Measurements from ENCODE around the gene PRDX3. TPM values are rescaled to one million over a fixed set of nuclear protein-coding genes. Genes with fewer than 3 reads are reported as not detected.
"Not testable (repeated sequence)": the region's sequence is repeated elsewhere in the genome, so short reads cannot be mapped to it uniquely, and the experiment has no call there.

The PRDX3 gene
- total RNA-seq, 1 donor from 2014 or later: 63.7 TPM

GRCh38 chr10:119183664-119184412 is 5.2 kb upstream of the PRDX3 start:
- ATAC-seq (ENCODE audit: low read depth): no peak
- intact Hi-C loops (cut with micrococcal nuclease): no loop called here
- no peak for DNase-seq
- no peak overlapping the region for H3K27ac Mint-ChIP-seq
- ChIA-PET CTCF (no interaction called here), POLR2A (interaction anchor here (0.6 to 0.7 kb wide), 2 partner anchors 28 to 255 kb away, joined by 3 to 4 read pairs; no protein-coding TSS in a partner anchor)
- no peaks in the 10 kb centered on the region for H3K9me3 Mint-ChIP-seq
- no peaks in the 10 kb centered on the region for H3K27me3 Mint-ChIP-seq
- TF ChIP-seq CTCF (IDR thresholded peaks at IDR 0.05): no peak
- H3K4me1 Mint-ChIP-seq: peaks cover 5% of the 10 kb centered on the region
- H3K36me3 Mint-ChIP-seq (ENCODE audit: low read depth): no peaks in the 10 kb centered on the region
- H3K4me3 Mint-ChIP-seq: no peak overlapping the region

GRCh38 chr10:119180850-119181400 is 2.3 kb upstream of the PRDX3 start:
- ATAC-seq (ENCODE audit: low read depth); intact Hi-C loops (cut with micrococcal nuclease); H3K27ac Mint-ChIP-seq; H3K27me3 Mint-ChIP-seq; DNase-seq; H3K4me3 Mint-ChIP-seq; H3K9me3 Mint-ChIP-seq: not testable (repeated sequence)
- ChIA-PET POLR2A (interaction anchor here (0.6 to 0.7 kb wide), 5 partner anchors 16 to 337 kb away, joined by 3 to 5 read pairs (median 4); partner anchors contain the start of gene SFXN4), CTCF (interaction anchor here (0.7 to 2.3 kb wide), 2 partner anchors 18 to 237 kb away, joined by 4 to 7 read pairs; no protein-coding TSS in a partner anchor)
- peaks cover 22% of the 10 kb centered on the region for H3K4me1 Mint-ChIP-seq
- peaks cover 17% of the 10 kb centered on the region for H3K36me3 Mint-ChIP-seq (ENCODE audit: low read depth)

GRCh38 chr10:119177708-119178371 is 772 bp downstream of the PRDX3 start:
- no peaks in the 10 kb centered on the region for H3K27me3 Mint-ChIP-seq
- DNase-seq (no peak), ATAC-seq (ENCODE audit: low read depth) (peak; percentile 7)
- no peak for TF ChIP-seq CTCF (IDR thresholded peaks at IDR 0.05)
- peak overlapping the region; percentile 98 for H3K4me3 Mint-ChIP-seq
- H3K27ac Mint-ChIP-seq: peak overlapping the region; percentile 93
- CTCF ChIA-PET: no interaction called here
- H3K36me3 Mint-ChIP-seq (ENCODE audit: low read depth): peaks cover 36% of the 10 kb centered on the region
- peaks cover 26% of the 10 kb centered on the region for H3K4me1 Mint-ChIP-seq
- H3K9me3 Mint-ChIP-seq: no peaks in the 10 kb centered on the region
- POLR2A ChIA-PET: interaction anchor here (1.2 kb wide), 1 partner anchor 11 kb away, joined by 3 read pairs; no protein-coding TSS in a partner anchor
- intact Hi-C loops (cut with micrococcal nuclease): loop anchor here (1.0 to 5.0 kb wide), 8 partner anchors 13 to 419 kb away; partner anchors contain the start of genes DENND10, EIF3A, GRK5 and RGS10

- intact Hi-C loops (cut with micrococcal nuclease): loop anchor here (5.0 kb wide), 1 partner anchor 366 kb away; the partner anchor contains the start of gene RGS10
- TF ChIP-seq CTCF (IDR thresholded peaks at IDR 0.05): no peak
- CTCF ChIA-PET: no interaction called here
- Mint-ChIP-seq H3K27me3 (no peaks in the 10 kb centered on the region), H3K4me3 (peak overlapping the region; percentile 48), H3K36me3 (ENCODE audit: low read depth) (peaks cover 51% of the 10 kb centered on the region), H3K4me1 (peaks cover 26% of the 10 kb centered on the region), H3K27ac (no peak overlapping the region), H3K9me3 (no peaks in the 10 kb centered on the region)
- DNase-seq (no peak), ATAC-seq (ENCODE audit: low read depth) (no peak)
- POLR2A ChIA-PET: interaction anchor here (0.7 to 1.4 kb wide), 2 partner anchors 12 to 613 kb away, joined by 3 to 10 read pairs; no protein-coding TSS in a partner anchor
Observed at GRCh38 chr10:119176166-119176565, 2.4 kb downstream of the PRDX3 start.

- intact Hi-C loops (cut with micrococcal nuclease): no loop called here
- ChIA-PET POLR2A (interaction anchor here (0.7 kb wide), 1 partner anchor 31 kb away, joined by 3 read pairs; no protein-coding TSS in a partner anchor), CTCF (no interaction called here)
- Mint-ChIP-seq H3K4me3 (no peak overlapping the region), H3K36me3 (ENCODE audit: low read depth) (peaks cover 67% of the 10 kb centered on the region), H3K4me1 (peaks cover 23% of the 10 kb centered on the region), H3K9me3 (no peaks in the 10 kb centered on the region), H3K27me3 (no peaks in the 10 kb centered on the region), H3K27ac (no peak overlapping the region)
- DNase-seq: no peak
- ATAC-seq (ENCODE audit: low read depth): no peak
- TF ChIP-seq CTCF (IDR thresholded peaks at IDR 0.05): no peak
Observed at GRCh38 chr10:119174109-119174508, 4.5 kb downstream of the PRDX3 start.
